Erythroblast (primary cell): ENCODE results near the gene GPC5.

Experiments used
- GATA1 ChIP-seq: IDR thresholded peaks from 2 replicates; pipeline ENCODE4 v1.6.1; 2011; ENCODE audit warnings: low read depth, mild to moderate bottlenecking, control low read depth, low read length, moderate library complexity
- POLR2A ChIP-seq: IDR thresholded peaks from 2 replicates; pipeline ENCODE4 v1.6.1; 2011; ENCODE audit warnings: mild to moderate bottlenecking, low read length

- TF ChIP-seq POLR2A (no peak), GATA1 (no peak)
Measured at GRCh38 chr13:91946498-91947070, 548.2 kb downstream of the GPC5 start.
